Natural killer cell (primary cell): ENCODE measurements around the gene DIPK1B. TPM values are rescaled to one million over a fixed set of nuclear protein-coding genes. Genes with fewer than 3 reads are reported as not detected.
"Not testable (repeated sequence)": the region's sequence is repeated elsewhere in the genome, so short reads cannot be mapped to it uniquely, and the experiment has no call there.

Source experiments
- ATAC-seq, 3 donors: fragments of 150-1000 bp in 2 of 3; fragments of 200-7000 bp in 1 of 3; cut with Tn5 transposase; 1 replicate in 1 of 3; 2 replicates in 2 of 3; pipeline ENCODE4 v1.10.0; 2021; ENCODE audit warnings: mild to moderate bottlenecking in 2 of 3, moderate library complexity in 2 of 3
- DNase-seq, 2 donors: peaks; one replicate each; pipeline versions ENCODE4 v3.0.0 to v3.0.0-alpha.2; 2013 to 2021; ENCODE audit warnings: mixed read lengths in 1 of 2
- H3K27ac ChIP-seq: one replicate; pipeline ENCODE4 v1.5.1; 2013; ENCODE audit warnings: mild to moderate bottlenecking, low read length
- H3K27me3 ChIP-seq: one replicate; pipeline ENCODE4 v1.6.1; 2013; ENCODE audit warnings: low read length; ENCODE audit not compliant: control insufficient read depth, insufficient read depth
- H3K36me3 ChIP-seq: one replicate; pipeline ENCODE4 v1.6.1; 2013; ENCODE audit warnings: low read length; ENCODE audit not compliant: control insufficient read depth, insufficient read depth
- H3K4me1 ChIP-seq: one replicate; pipeline ENCODE4 v1.6.1; 2013; ENCODE audit warnings: low read length; ENCODE audit not compliant: control insufficient read depth, insufficient read depth
- H3K4me3 ChIP-seq: one replicate; pipeline ENCODE4 v1.5.1; 2013; ENCODE audit warnings: low read length
- H3K9me3 ChIP-seq: one replicate; pipeline ENCODE4 v1.6.1; 2013; ENCODE audit warnings: low read length; ENCODE audit not compliant: control insufficient read depth, insufficient read depth
- H3K27ac Mint-ChIP-seq, 2 donors: one replicate each; pipeline ENCODE4 v1.8.0; 2022; ENCODE audit warnings: mild to moderate bottlenecking in 2 of 2, mixed read lengths in 2 of 2, moderate library complexity in 1 of 2
- H3K27me3 Mint-ChIP-seq, 2 donors: one replicate each; pipeline ENCODE4 v1.8.0; 2022; ENCODE audit warnings: low read depth in 2 of 2, mixed read lengths in 2 of 2
- H3K36me3 Mint-ChIP-seq: one replicate; pipeline ENCODE4 v1.8.0; 2022; ENCODE audit warnings: mixed read lengths
- H3K4me1 Mint-ChIP-seq, 2 donors: one replicate each; pipeline ENCODE4 v1.8.0; 2022; ENCODE audit warnings: mixed read lengths in 2 of 2
- H3K4me3 Mint-ChIP-seq: one replicate; pipeline ENCODE4 v1.8.0; 2022; ENCODE audit warnings: mild to moderate bottlenecking, moderate library complexity, mixed read lengths
- H3K9me3 Mint-ChIP-seq, 2 donors: one replicate each; pipeline ENCODE4 v1.8.0; 2022; ENCODE audit warnings: mixed read lengths in 2 of 2
- WGBS: methylation state at CpG from one replicate; pipeline ENCODE4 v1.1.7; 2013; ENCODE audit warnings: missing lambda C conversion rate; ENCODE audit not compliant: insufficient coverage; 5-methylcytosine and 5-hydroxymethylcytosine counted together
- intact Hi-C: fragments of 100-400 bp; cut with micrococcal nuclease; formaldehyde crosslinking; loops from one replicate; pipeline ENCODE4 v1.14.2; 2022
- total RNA-seq, 4 donors: library from RNA; stranded (reverse); fragments of 120-200 nt in 1 of 4; gene quantifications; one replicate each; pipeline versions ENCODE4 v1.2.3 to v1.2.4, GENCODE V29; 2013 to 2022
- TF ChIP-seq, protein P1 (sequence below): fragments of 200-600 bp; IDR thresholded peaks from one replicate; pipeline ENCODE4 v1.8.0; 2022; ENCODE audit warnings: antibody characterized with exemption

DIPK1B gene
- total RNA-seq, 3 donors from 2014 or later (not counting 1 experiment from before 2014, with no cell fraction given): 0.31 to 0.39 TPM; not detected in 1

- H3K27me3 ChIP-seq: no peaks in the 10 kb centered on the region
- H3K27ac ChIP-seq: no peak overlapping the region
- no peak for ATAC-seq
- H3K9me3 ChIP-seq: no peaks in the 10 kb centered on the region
- no peaks in the 10 kb centered on the region for H3K4me1 Mint-ChIP-seq
- WGBS: 80% methylated on average over 27 of the region's 27 CpGs
- H3K9me3 Mint-ChIP-seq: no peaks in the 10 kb centered on the region
- H3K4me3 Mint-ChIP-seq: no peak overlapping the region
- TF ChIP-seq, protein P1, sequence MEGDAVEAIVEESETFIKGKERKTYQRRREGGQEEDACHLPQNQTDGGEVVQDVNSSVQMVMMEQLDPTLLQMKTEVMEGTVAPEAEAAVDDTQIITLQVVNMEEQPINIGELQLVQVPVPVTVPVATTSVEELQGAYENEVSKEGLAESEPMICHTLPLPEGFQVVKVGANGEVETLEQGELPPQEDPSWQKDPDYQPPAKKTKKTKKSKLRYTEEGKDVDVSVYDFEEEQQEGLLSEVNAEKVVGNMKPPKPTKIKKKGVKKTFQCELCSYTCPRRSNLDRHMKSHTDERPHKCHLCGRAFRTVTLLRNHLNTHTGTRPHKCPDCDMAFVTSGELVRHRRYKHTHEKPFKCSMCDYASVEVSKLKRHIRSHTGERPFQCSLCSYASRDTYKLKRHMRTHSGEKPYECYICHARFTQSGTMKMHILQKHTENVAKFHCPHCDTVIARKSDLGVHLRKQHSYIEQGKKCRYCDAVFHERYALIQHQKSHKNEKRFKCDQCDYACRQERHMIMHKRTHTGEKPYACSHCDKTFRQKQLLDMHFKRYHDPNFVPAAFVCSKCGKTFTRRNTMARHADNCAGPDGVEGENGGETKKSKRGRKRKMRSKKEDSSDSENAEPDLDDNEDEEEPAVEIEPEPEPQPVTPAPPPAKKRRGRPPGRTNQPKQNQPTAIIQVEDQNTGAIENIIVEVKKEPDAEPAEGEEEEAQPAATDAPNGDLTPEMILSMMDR: no peak
- no peak for DNase-seq
- H3K36me3 Mint-ChIP-seq: no peaks in the 10 kb centered on the region
- H3K27me3 Mint-ChIP-seq: peaks cover 0 to 5% of the 10 kb centered on the region in 2 donors
- H3K36me3 ChIP-seq: no peaks in the 10 kb centered on the region
- no peak overlapping the region for H3K27ac Mint-ChIP-seq
- peaks cover 20% of the 10 kb centered on the region for H3K4me1 ChIP-seq
- intact Hi-C loops: no loop called here
- H3K4me3 ChIP-seq: no peak overlapping the region
These were observed 47.3 kb downstream of the DIPK1B start for GRCh38 chr9:136759436-136760325.

DNA sequence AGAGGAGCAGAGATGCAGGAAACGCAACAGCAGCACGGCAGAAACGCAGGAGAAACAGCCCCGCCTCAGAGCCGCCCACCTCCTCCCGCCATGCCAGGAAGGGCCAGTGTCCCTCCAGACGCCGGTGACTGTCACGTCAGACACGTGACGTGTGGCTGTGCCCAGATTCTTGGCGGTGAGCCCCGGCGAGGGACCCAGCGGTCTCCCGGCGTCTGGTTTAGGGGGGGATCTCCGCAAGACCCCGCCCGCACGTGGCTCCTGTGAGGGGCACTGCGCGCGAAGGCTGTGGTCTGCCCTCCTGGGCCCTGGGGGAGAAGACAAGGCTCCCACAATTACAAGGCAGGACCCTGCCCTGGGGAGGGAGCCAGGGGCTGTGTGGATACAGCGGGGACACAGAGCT is 48.1 kb downstream of the DIPK1B start:
- ATAC-seq (no peak), DNase-seq (no peak)
- Mint-ChIP-seq H3K4me1 (no peaks in the 10 kb centered on the region), H3K36me3 (no peaks in the 10 kb centered on the region), H3K27ac (no peak overlapping the region), H3K9me3 (no peaks in the 10 kb centered on the region), H3K27me3 (peaks cover 0 to 5% of the 10 kb centered on the region in 2 donors), H3K4me3 (no peak overlapping the region)
- 81% methylated on average over 25 of the region's 25 CpGs for WGBS
- H3K27ac ChIP-seq: no peak overlapping the region
- H3K4me3 ChIP-seq: no peak overlapping the region
- TF ChIP-seq, protein P1: no peak
- peaks cover 15% of the 10 kb centered on the region for H3K4me1 ChIP-seq
- H3K36me3 ChIP-seq: no peaks in the 10 kb centered on the region
- intact Hi-C loops: no loop called here
- H3K27me3 ChIP-seq: no peaks in the 10 kb centered on the region
- H3K9me3 ChIP-seq: no peaks in the 10 kb centered on the region

- H3K27ac ChIP-seq, H3K27me3 ChIP-seq, H3K4me3 Mint-ChIP-seq, H3K9me3 ChIP-seq, H3K27me3 Mint-ChIP-seq, H3K27ac Mint-ChIP-seq, intact Hi-C loops, H3K36me3 Mint-ChIP-seq, ATAC-seq, H3K36me3 ChIP-seq, H3K4me3 ChIP-seq, H3K4me1 Mint-ChIP-seq, H3K9me3 Mint-ChIP-seq: not testable (repeated sequence)
- peak in 1 of 2 donors; percentile 39 for DNase-seq
- WGBS: 57% methylated on average over 22 of the region's 22 CpGs
- H3K4me1 ChIP-seq: peaks cover 16% of the 10 kb centered on the region
These were observed 48.6 kb downstream of the DIPK1B start for GRCh38 chr9:136760834-136761544.

- Mint-ChIP-seq H3K4me1 (no peaks in the 10 kb centered on the region), H3K4me3 (no peak overlapping the region), H3K27me3 (peaks cover 0 to 5% of the 10 kb centered on the region in 2 donors), H3K9me3 (no peaks in the 10 kb centered on the region), H3K27ac (no peak overlapping the region), H3K36me3 (no peaks in the 10 kb centered on the region)
- no peak overlapping the region for H3K27ac ChIP-seq
- no peaks in the 10 kb centered on the region for H3K27me3 ChIP-seq
- H3K9me3 ChIP-seq: no peaks in the 10 kb centered on the region
- H3K4me1 ChIP-seq: peaks cover 19% of the 10 kb centered on the region
- H3K36me3 ChIP-seq: no peaks in the 10 kb centered on the region
- ATAC-seq: no peak
- 90% methylated on average over 13 of the region's 13 CpGs for WGBS
- TF ChIP-seq, protein P1: no peak
- intact Hi-C loops: no loop called here
- no peak overlapping the region for H3K4me3 ChIP-seq
- DNase-seq: no peak
These were observed 49.2 kb downstream of the DIPK1B start for GRCh38 chr9:136761545-136761981.
